ACC112 (cell line): ENCODE measurements around the gene ELSPBP1.

ENCODE experiments used
- H2AFZ ChIP-seq: fragments of 200-600 bp; sonication (generic); one replicate; pipeline ENCODE4 v1.6.0; 2017; ENCODE audit warnings: antibody characterized with exemption, low read length; ENCODE audit not compliant: unreplicated experiment
- H3K27ac ChIP-seq: fragments of 200-600 bp; sonication (generic); 2 replicates; pipeline ENCODE4 v1.5.1; 2014; ENCODE audit warnings: low read depth, mild to moderate bottlenecking, antibody characterized with exemption, low read length, moderate library complexity
- H3K27me3 ChIP-seq: fragments of 200-600 bp; sonication (generic); 2 replicates; pipeline ENCODE4 v1.6.1; 2014; ENCODE audit warnings: mild to moderate bottlenecking, antibody characterized with exemption, low read length, moderate library complexity, mixed read lengths; ENCODE audit not compliant: insufficient read depth
- H3K36me3 ChIP-seq: fragments of 200-600 bp; sonication (generic); 2 replicates; pipeline ENCODE4 v1.6.1; 2016; ENCODE audit warnings: mild to moderate bottlenecking, antibody characterized with exemption, low read length, moderate library complexity, mixed read lengths; ENCODE audit not compliant: insufficient read depth
- H3K4me1 ChIP-seq: fragments of 200-600 bp; sonication (generic); one replicate; pipeline ENCODE4 v1.6.1; 2016; ENCODE audit warnings: low read length, mixed read lengths; ENCODE audit not compliant: insufficient read depth, unreplicated experiment, control insufficient read depth
- H3K4me3 ChIP-seq: fragments of 200-600 bp; sonication (generic); 2 replicates; pipeline ENCODE4 v1.5.1; 2014; ENCODE audit warnings: mild to moderate bottlenecking, low read depth, low read length
- H3K79me2 ChIP-seq: fragments of 200-600 bp; sonication (generic); one replicate; pipeline ENCODE4 v1.6.0; 2016; ENCODE audit warnings: low read length; ENCODE audit not compliant: control insufficient read depth, unreplicated experiment, insufficient read depth

Gene ELSPBP1

GRCh38 chr19:48004236-48004635, 9.8 kb downstream of the ELSPBP1 start:
- no peak overlapping the region for H2AFZ ChIP-seq
- no peaks in the 10 kb centered on the region for H3K4me1 ChIP-seq
- no peak overlapping the region for H3K4me3 ChIP-seq
- H3K79me2 ChIP-seq, result no peaks in the 10 kb centered on the region
- no peaks in the 10 kb centered on the region for H3K36me3 ChIP-seq
- no peaks in the 10 kb centered on the region for H3K27me3 ChIP-seq
- no peak overlapping the region for H3K27ac ChIP-seq

GRCh38 chr19:48006762-48007161, 12.3 kb downstream of the ELSPBP1 start:
- no peaks in the 10 kb centered on the region for H3K4me1 ChIP-seq
- H3K27me3 ChIP-seq, result no peaks in the 10 kb centered on the region
- no peak overlapping the region for H2AFZ ChIP-seq
- no peak overlapping the region for H3K4me3 ChIP-seq
- no peaks in the 10 kb centered on the region for H3K79me2 ChIP-seq
- H3K27ac ChIP-seq, result no peak overlapping the region
- no peaks in the 10 kb centered on the region for H3K36me3 ChIP-seq

- H3K36me3 ChIP-seq, result no peaks in the 10 kb centered on the region
- H3K4me1 ChIP-seq, result no peaks in the 10 kb centered on the region
- no peak overlapping the region for H3K4me3 ChIP-seq
- no peak overlapping the region for H3K27ac ChIP-seq
- H3K79me2 ChIP-seq, result no peaks in the 10 kb centered on the region
- no peaks in the 10 kb centered on the region for H3K27me3 ChIP-seq
- no peak overlapping the region for H2AFZ ChIP-seq
These were observed 16.7 kb downstream of the ELSPBP1 start for GRCh38 chr19:48010932-48011758.

- peaks cover 14% of the 10 kb centered on the region; the same call in 1 of the 2 replicates for H3K27me3 ChIP-seq
- H3K4me1 ChIP-seq, result no peaks in the 10 kb centered on the region
- no peak overlapping the region for H3K27ac ChIP-seq
- no peaks in the 10 kb centered on the region for H3K36me3 ChIP-seq
- no peak overlapping the region for H3K4me3 ChIP-seq
- H2AFZ ChIP-seq, result no peak overlapping the region
- H3K79me2 ChIP-seq, result no peaks in the 10 kb centered on the region
These were observed 26.3 kb downstream of the ELSPBP1 start for GRCh38 chr19:48020686-48021085.

GRCh38 chr19:48023011-48023410, 28.6 kb downstream of the ELSPBP1 start:
- peaks cover 11% of the 10 kb centered on the region; the same call in 1 of the 2 replicates for H3K27me3 ChIP-seq
- no peaks in the 10 kb centered on the region for H3K36me3 ChIP-seq
- no peaks in the 10 kb centered on the region for H3K4me1 ChIP-seq

GRCh38 chr19:48023518-48023917, 29.1 kb downstream of the ELSPBP1 start:
- Histone ChIP-seq H3K27ac (no peak overlapping the region), H3K4me3 (no peak overlapping the region), H3K4me1 (no peaks in the 10 kb centered on the region), H3K36me3 (no peaks in the 10 kb centered on the region), H3K27me3 (peaks cover 6% of the 10 kb centered on the region; the same call in 1 of the 2 replicates), H2AFZ (no peak overlapping the region), H3K79me2 (no peaks in the 10 kb centered on the region)

More at GRCh38 chr19:48023011-48023410, 28.6 kb downstream of the ELSPBP1 start:
- H3K27ac ChIP-seq, result no peak overlapping the region
- H3K4me3 ChIP-seq, result no peak overlapping the region
- H3K79me2 ChIP-seq, result no peaks in the 10 kb centered on the region
- H2AFZ ChIP-seq, result no peak overlapping the region

- Histone ChIP-seq H3K79me2 (no peaks in the 10 kb centered on the region), H3K27ac (no peak overlapping the region), H3K4me1 (no peaks in the 10 kb centered on the region), H3K36me3 (no peaks in the 10 kb centered on the region), H3K27me3 (peaks cover 11% of the 10 kb centered on the region), H3K4me3 (no peak overlapping the region), H2AFZ (no peak overlapping the region)
These were observed 31.0 kb downstream of the ELSPBP1 start for GRCh38 chr19:48025480-48025879.

GRCh38 chr19:48029431-48029830, 35.0 kb downstream of the ELSPBP1 start:
- H3K4me1 ChIP-seq, result no peaks in the 10 kb centered on the region
- no peaks in the 10 kb centered on the region for H3K79me2 ChIP-seq
- H2AFZ ChIP-seq, result no peak overlapping the region
- H3K27me3 ChIP-seq, result peaks cover 13% of the 10 kb centered on the region
- H3K36me3 ChIP-seq, result no peaks in the 10 kb centered on the region
- no peak overlapping the region for H3K4me3 ChIP-seq
- H3K27ac ChIP-seq, result no peak overlapping the region

GRCh38 chr19:48030073-48030472, 35.6 kb downstream of the ELSPBP1 start:
- H3K27me3 ChIP-seq, result peaks cover 11% of the 10 kb centered on the region
- no peaks in the 10 kb centered on the region for H3K79me2 ChIP-seq
- H3K4me3 ChIP-seq, result no peak overlapping the region
- no peaks in the 10 kb centered on the region for H3K36me3 ChIP-seq
- no peak overlapping the region for H2AFZ ChIP-seq
- H3K27ac ChIP-seq, result no peak overlapping the region
- no peaks in the 10 kb centered on the region for H3K4me1 ChIP-seq

- peaks cover 11% of the 10 kb centered on the region for H3K27me3 ChIP-seq
- H3K27ac ChIP-seq, result no peak overlapping the region
- no peaks in the 10 kb centered on the region for H3K79me2 ChIP-seq
- no peaks in the 10 kb centered on the region for H3K4me1 ChIP-seq
- H2AFZ ChIP-seq, result no peak overlapping the region
- no peaks in the 10 kb centered on the region for H3K36me3 ChIP-seq
- no peak overlapping the region for H3K4me3 ChIP-seq
These were observed 39.2 kb downstream of the ELSPBP1 start for GRCh38 chr19:48033604-48034003.

GRCh38 chr19:48036765-48037164, 42.3 kb downstream of the ELSPBP1 start:
- Histone ChIP-seq H3K79me2 (no peaks in the 10 kb centered on the region), H3K36me3 (no peaks in the 10 kb centered on the region), H3K27ac (no peak overlapping the region), H3K27me3 (peaks cover 10% of the 10 kb centered on the region; the same call in 1 of the 2 replicates), H3K4me1 (no peaks in the 10 kb centered on the region), H3K4me3 (no peak overlapping the region), H2AFZ (no peak overlapping the region)
